Measurements from ENCODE around the gene TCTN2.
A peak's percentile ranks its signal among the peaks of the same experiment; 100 is the strongest.

Gene TCTN2

DNA sequence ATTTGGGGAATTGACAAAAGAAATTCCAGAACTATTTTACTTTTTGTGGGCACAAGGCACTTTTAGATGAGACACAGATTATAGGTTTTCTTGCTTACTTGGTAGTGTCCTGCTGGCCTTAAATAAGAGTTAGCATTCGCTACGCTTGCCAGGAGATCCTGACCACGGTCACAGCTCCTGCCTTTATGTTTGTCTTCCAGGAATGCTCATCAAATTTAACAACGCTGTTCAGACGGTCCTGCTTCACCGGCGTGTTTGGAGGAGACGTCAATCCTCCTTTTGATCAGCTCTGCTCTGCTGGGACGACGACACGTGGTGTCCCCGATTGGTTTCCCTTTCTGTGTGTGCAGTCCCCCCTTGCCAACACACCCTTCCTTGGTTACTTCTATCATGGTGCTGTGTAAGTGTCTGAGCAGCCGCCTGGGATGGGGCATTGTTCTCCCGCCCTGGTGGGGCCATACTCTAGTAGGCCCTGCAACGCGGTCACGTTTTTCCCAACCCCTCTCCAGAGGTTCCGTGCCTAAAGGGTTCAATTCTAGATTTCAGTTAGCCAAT is 15.8 kb downstream of the TCTN2 start:
- no peak for DNase-seq (ENCODE audit: low spot score)

GRCh38 chr12:123690191-123690840 is 19.4 kb downstream of the TCTN2 start:
- DNase-seq (ENCODE audit: low spot score) = no peak

GRCh38 chr12:123696207-123696606 is 25.3 kb downstream of the TCTN2 start:
- DNase-seq (ENCODE audit: low spot score) = no peak

- no peak for DNase-seq (ENCODE audit: low spot score)
These were observed 25.7 kb downstream of the TCTN2 start for GRCh38 chr12:123696646-123697045.

GRCh38 chr12:123705935-123706334 is 35.0 kb downstream of the TCTN2 start:
- DNase-seq (ENCODE audit: low spot score) = no peak

- no peak for DNase-seq (ENCODE audit: low spot score)
These were observed 36.6 kb downstream of the TCTN2 start for GRCh38 chr12:123707466-123707865.

- DNase-seq (ENCODE audit: low spot score) = peak; percentile 3
These were observed 41.9 kb downstream of the TCTN2 start for GRCh38 chr12:123712780-123713319.

GRCh38 chr12:123713398-123713797 is 42.5 kb downstream of the TCTN2 start:
- peak; percentile 33 for DNase-seq (ENCODE audit: low spot score)

DNA sequence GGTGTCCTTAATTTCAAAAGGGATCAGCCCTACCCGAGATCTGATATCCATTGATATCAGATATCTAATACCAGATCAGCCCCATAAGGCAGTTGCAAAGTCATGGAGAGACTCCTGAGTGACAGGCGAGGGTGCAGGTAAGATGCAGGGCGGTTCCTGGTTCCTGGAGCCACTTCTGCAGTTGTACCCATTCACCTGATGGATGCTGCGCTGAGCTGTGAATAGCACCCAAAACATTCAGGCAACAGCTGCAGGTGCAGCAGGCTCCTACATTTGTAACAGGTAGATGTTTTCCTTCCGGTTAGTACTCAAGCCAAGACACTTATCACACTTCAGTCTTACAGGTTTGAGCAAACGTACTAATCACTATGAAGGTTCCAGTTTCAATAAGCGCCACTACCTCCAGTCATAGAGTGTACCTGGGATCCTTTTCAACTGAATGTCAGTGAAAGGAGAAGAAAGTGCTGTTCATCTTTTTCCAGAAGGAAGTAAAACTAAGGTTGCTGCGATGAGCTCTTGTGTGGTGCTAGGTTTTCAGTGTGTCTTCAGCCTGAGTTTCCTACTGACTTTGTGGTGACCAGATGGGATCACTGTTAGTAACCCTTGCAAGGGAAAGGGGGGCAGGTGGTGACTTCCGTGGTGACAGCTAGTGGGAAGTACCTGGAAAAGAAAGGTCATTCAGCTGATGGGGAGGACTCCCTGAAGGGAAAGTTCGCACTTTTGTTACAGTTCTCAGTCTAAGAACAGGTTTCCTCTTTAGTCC is 43.1 kb downstream of the TCTN2 start:
- DNase-seq (ENCODE audit: low spot score) = peak; percentile 56

DNA sequence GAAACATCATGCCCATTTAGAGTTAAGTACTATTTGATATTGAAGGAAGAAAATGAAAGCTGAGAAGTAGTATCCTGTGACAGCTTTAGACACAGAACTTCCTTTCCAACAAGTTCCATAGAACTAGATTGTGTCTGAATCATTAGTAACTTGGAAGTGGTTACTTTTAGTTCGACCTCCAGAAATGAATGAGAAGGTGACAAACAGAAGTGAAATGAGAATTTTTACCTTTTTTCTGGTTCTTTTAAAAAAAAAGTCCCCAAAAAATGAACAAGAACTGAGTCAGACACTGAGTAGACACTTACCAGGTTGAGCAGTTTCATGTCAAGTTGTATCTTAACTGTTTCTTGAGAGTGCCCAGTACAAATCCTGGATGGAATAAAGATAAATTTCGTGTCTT is 44.3 kb downstream of the TCTN2 start:
- DNase-seq (ENCODE audit: low spot score) = peak; percentile 71

DNA sequence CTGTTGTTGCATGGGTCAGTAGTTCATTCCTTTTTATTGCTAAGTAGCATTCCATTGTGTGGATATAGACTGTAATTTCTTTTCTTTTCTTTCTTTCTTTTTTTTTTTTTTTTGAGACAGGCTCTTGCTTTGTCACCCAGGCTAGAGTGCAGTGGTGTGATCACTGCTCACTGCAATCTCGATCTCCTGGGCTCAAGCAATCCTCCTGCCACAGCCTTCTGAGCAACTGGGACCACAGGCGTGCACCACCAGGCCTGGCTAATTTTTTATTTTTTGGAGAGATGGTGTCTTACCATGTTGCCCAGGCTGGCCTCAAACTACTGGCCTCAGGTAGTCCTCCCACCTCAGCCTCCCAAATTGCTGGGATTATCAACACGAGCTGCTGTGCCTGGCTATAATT is 46.4 kb downstream of the TCTN2 start:
- DNase-seq (ENCODE audit: low spot score) = no peak

GRCh38 chr12:123720141-123720814 is 49.4 kb downstream of the TCTN2 start:
- DNase-seq (ENCODE audit: low spot score) = peak; percentile 45

GRCh38 chr12:123721245-123721644 is 50.3 kb downstream of the TCTN2 start:
- DNase-seq (ENCODE audit: low spot score) = no peak

GRCh38 chr12:123723011-123723410 is 52.1 kb downstream of the TCTN2 start:
- no peak for DNase-seq (ENCODE audit: low spot score)

DNA sequence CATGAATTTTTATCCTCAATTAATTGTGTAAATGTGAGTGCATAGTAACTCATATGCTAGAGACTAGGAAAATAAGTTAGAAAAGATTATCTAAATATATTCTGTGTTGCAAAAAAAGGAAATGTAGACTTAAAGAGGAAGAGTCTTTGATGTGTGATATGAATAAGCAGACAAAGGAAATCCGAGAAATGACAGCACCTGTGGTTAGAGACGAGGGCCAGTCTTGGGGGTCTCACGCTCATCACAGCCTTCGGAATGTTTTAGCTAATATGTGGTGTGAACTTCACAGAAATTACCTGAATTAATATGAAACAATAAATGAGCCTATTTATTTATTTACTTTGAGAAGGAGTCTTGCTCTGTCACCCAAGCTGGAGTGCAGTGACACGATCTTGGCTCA is 52.9 kb downstream of the TCTN2 start:
- DNase-seq (ENCODE audit: low spot score) = peak; percentile 62

DNA sequence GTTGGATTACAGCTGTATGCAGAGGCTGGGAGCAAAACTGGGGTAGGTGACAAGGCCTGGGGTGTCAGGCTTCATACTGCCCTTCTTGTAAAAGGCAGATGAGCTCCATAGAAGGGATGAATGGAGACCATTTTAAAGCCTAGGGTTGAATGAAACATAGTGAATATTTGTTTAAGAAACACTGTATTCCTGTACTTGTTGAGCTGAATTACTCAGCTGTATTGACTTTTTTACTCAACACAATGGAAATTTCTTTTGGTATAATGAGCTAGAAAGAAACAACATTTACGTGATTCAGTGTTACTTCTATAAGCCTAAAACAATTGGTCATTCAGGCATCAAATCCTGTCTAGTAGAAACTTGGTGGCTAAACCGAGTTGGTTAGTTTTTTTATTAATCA is 55.3 kb downstream of the TCTN2 start:
- DNase-seq (ENCODE audit: low spot score) = no peak

- DNase-seq (ENCODE audit: low spot score) = no peak
These were observed 56.0 kb downstream of the TCTN2 start for GRCh38 chr12:123726962-123727361.

GRCh38 chr12:123727878-123728277 is 57.0 kb downstream of the TCTN2 start:
- DNase-seq (ENCODE audit: low spot score) = no peak

DNA sequence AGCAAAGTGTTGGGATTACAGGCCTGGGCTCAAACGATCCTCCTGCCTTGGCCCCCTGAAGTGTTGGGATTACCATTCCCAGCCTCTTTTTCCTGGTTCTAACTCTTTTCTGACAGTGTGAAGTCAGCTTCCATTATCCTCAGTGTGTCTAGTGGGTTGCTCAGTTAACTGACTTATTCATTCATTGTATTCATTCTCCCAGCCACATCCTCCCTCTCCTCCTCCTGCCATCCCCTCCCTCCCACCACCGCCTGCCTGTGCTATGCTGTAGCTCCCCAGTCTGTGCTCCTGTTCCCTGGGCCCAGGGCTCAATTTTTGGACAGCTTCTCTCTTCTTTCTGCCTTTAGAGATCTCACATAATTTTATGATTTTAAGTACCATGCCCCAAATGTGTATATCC is 60.7 kb downstream of the TCTN2 start:
- no peak for DNase-seq (ENCODE audit: low spot score)

DNA sequence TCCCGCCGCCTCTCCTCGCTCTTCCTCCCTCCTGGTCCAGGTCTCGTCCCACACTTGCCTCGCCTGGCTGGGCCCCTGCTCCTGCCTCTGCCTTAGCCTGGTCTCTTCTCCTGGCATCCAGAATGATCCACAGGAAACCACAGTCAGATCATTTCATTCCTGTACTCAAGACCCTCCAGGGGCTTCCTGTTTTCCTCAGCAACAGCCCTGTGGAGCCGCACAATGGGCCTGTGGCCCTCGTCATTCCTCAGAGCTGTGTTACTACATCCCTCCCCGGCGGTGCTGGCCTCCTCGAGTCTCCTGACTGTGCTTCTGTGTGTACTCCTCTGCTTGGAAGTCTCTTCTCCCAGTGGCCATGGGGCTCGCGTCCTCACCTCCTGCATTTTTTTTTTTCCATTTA is 61.3 kb downstream of the TCTN2 start:
- DNase-seq (ENCODE audit: low spot score) = no peak

GRCh38 chr12:123733229-123733628 is 62.3 kb downstream of the TCTN2 start:
- DNase-seq (ENCODE audit: low spot score) = no peak

DNA sequence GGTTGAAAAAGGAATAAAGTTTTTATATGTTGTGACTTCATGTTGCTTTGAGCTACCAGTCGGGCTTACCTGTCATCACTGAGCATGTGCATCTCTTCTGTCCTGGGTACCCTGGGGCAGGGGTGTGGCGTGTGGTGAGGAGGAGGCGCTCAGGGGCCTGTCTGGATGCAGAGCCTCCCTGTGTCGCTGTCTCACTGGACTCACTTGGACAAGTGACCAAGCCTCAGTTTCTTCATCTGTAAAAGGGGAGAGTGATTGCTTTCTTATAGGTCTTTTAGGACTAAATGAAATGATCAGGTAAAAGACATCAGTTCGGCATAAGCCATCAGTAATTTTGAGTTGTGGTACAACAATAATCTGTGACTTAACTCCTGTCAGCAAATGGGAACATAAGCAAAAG is 63.4 kb downstream of the TCTN2 start:
- no peak for DNase-seq (ENCODE audit: low spot score)
